ENCODE measurements around the gene FAM227B.
"Not testable (repeated sequence)": the region's sequence is repeated elsewhere in the genome, so short reads cannot be mapped to it uniquely, and the experiment has no call there.

FAM227B gene

DNA sequence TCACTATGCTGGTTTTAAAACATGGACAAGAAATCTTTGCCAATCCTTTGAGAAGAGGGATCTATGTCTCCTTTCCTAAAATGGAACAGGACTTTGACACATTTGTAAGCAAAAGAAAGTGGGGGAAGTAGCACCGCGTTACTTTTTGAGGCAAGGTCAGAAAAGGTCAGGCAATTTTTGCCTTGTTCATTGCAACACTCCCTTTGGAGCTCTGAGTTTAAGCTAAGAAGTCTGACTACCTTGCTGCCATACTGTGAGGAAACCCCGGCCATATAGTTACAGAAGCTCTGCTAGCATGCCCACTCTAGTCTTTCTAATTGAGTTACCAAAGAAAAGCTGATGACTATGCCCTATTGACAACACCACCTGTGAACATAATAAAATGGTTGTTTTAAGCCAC is 1.4 kb downstream of the FAM227B start:
- in situ Hi-C loops (cut with HindIII; ENCODE audit: low sequenced_read_pairs) = no loop called here

DNA sequence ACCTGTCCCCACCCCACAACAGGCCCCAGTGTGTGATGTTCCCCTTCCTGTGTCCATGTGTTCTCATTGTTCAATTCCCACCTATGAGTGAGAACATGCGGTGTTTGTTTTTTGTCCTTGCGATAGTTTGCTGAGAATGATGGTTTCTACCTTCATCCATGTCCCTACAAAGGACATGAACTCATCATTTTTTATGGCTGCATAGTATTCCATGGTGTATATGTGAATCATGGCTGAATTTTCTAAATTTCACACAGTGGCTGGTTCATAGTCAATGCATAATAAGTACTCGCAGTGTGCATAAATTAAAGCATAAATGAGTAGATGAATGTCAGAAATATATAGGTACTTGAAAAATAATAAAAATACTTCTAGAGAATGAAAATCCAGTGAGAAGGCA is 8.4 kb downstream of the FAM227B start:
- in situ Hi-C loops (cut with HindIII; ENCODE audit: low sequenced_read_pairs) = not testable (repeated sequence)

DNA sequence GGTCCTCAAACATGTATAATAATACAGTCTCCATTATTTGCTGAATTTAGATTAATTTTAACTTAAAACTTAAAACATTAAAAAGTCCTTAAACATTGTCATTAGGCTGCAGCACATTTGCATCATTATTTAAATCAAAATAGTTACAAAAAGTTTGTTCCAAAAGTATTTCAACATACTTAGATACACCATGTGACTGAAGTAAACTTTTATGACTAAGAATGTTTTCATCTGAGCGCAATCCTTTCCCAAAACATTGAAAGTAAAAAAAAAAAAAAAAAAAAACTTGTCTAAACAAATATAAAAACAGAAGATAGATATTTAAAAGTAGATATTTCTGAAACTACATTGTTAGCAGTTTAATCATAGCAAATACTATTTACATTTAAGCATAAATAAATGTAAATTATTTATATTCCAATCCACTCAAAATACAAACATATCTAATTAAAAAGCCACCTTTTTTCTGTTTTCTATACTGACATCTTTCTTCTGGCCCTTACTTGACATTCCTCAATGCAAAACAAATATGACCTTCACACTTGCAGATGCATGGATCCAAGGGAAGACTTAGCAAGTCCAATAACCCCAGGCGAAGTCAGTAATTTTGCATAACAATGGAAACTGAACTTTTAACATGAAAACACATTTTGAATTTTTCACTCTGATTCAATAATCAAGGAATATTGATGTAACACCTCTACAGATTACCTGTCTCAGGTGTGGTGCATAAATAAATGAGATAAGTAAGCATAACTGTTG is 10.3 kb downstream of the FAM227B start:
- in situ Hi-C loops (cut with HindIII; ENCODE audit: low sequenced_read_pairs) = no loop called here

DNA sequence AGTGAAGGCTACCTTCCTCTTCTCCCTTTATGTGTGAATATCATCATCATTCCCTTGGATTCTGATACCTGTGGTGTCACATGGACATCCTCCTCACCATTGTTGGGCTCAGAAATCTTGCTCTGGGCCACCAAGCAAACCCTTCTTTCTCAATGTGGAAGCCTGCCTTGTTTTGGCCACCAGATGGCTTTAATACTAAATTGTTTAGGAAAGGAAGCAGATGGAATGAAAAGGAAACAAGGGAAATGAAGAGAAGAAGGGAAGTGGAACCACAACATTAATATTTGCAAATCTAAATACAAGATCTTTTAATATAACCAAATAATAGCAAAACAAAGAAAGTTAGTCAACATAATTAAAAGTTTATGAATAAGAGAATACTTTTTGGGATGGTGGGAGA is 14.0 kb downstream of the FAM227B start:
- in situ Hi-C loops (cut with HindIII; ENCODE audit: low sequenced_read_pairs) = no loop called here

DNA sequence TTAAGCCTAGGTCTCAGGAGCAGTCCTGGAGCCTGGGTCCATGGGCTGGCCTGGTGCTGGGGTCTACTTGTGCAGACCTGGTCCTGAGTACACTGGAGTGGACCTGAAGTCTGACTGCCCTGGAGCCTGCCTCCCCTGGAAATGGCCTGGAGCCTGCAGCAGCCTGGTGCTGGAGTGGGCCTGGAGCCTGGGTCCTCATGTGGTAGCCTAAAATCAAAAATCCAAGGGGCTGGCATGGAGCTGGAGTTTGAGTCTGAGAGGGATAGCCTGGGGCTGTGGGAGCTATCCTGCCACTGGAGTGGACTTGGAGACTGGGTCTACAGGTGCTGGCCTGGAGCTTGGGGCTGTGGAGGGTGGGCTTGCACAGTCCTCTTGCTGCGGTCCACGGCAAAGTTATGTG is 15.0 kb downstream of the FAM227B start:
- in situ Hi-C loops (cut with HindIII; ENCODE audit: low sequenced_read_pairs) = no loop called here

DNA sequence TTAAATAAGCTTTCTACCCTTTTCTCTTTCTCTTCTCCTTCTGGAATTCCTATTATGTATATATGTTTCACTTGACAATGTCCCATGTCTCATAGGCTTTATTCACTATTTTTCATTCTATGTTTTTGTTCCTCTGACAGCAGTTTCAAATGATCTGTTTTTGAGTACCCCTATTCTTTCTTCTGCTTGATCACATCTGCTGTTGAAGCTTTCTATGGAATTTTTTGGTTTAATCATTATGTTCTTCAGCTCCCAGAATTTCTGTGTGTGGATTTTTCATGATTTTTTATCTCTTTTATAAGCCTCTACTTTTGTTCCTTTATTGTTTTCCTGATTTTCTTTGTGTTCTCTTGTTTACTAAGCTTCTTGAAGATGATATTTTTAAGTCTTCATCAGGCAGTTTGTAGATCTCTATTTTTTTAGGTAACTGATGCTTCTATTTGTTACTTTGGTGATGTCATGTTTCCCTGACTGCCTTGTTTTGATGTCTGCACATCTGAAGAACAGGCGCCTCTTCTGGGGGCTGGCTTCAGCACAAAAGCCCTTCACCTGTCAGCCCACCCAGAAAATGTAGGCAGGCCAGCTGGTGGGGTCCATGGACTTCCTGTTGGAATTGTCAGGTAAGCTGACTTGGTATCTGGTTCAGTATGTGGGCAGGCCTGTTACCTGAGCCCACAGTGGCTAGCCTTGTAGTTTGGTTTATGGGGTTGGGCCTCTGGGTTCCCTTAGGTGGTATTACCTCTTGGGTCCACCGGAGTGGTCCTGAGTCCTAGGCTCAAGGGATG is 15.8 kb downstream of the FAM227B start:
- in situ Hi-C loops (cut with HindIII; ENCODE audit: low sequenced_read_pairs) = no loop called here

DNA sequence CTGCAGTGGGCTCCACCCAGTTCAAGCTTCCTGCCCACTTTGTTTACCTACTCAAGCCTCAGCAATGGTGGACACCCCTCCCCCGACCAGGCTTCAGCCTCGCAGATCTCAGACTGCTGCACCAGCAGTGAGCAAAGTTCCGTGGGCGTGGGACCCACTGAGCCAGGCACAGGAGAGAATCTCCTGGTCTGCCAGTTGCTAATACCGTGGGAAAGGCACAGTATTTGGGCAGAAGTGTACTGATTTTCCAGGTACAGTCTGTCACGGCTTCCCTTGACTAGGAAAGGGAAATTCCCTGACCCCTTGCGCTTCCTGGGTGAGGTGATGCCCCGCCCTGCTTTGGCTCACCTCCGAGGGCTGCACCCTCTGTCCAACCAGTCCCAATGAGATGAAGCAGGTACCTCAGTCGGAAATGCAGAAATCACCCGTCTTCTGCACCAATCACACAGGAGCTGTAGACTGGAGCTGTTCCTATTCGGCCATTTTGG is 27.7 kb downstream of the FAM227B start:
- in situ Hi-C loops (cut with HindIII; ENCODE audit: low sequenced_read_pairs) = not testable (repeated sequence)

DNA sequence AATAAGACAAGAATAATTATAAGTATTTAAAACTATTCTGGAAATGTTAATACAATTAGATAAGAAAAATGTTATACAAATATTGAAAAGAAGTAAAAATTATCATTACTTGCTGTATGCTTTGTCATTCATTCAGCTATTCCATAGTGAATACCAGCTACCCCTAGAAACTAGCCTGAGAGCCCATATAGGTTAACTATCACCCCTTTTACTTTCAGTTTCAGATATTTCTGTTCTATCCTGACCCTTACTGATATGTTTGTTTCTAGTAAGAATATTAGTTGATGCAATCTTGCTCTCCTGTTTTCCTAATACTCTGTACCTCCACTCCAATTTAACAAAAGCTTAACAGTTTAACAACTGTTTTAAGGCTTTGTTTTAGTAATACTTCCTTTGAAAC is 31.6 kb downstream of the FAM227B start:
- in situ Hi-C loops (cut with HindIII; ENCODE audit: low sequenced_read_pairs) = no loop called here

DNA sequence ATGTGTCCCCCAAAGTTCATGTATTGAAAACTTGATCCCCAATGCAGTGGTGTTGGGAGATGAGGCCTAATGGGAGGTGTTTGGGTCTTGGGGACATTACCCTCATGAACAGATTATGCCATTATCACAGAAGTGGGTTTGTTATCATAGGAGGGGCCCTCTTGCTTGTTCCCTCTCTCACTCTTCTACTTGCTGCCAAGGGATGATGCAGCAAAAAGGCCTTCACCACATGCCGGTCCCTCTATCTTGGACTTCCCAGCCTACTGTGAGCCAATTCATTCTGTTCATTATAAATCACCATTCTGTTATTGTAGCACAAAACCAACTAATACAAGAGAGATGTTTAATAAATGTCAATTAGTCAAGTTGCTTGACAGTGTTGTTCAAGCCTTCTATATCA is 47.2 kb downstream of the FAM227B start:
- in situ Hi-C loops (cut with HindIII; ENCODE audit: low sequenced_read_pairs) = no loop called here

DNA sequence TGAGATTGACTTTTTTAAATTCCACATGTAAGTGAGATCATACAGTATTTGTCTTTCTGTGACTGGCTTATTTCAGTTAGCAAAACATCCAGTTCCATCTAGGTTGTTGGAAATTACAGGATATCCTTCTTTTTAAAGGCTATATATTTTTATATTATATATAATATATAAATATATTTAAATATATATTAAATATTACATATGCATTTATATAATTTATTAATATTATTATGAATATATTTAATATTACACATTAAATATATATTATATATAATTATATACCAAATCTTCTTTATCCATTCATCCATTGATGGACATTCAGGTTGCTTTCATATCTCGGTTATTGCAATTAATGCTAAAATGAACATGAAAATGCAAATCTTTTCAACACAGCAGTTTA is 49.9 kb downstream of the FAM227B start:
- in situ Hi-C loops (cut with HindIII; ENCODE audit: low sequenced_read_pairs) = no loop called here

DNA sequence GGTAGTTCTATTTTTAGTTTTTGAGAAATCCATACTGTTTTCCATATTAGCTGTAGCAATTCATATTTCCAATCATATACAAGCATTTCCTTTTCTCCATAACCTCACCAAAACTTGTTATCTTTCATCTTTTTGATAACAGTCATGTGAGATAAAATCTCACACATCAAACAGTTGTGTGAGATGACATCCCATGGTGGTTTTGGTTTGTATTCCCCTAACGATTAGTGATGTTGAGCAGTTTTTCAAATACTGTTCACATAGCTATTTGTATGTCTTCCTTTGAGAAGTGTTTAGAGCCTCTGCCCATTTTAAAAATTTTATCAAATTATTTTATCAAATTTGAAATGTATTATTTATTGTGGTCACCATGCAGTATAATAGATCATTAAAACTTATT is 50.4 kb downstream of the FAM227B start:
- in situ Hi-C loops (cut with HindIII; ENCODE audit: low sequenced_read_pairs) = no loop called here

DNA sequence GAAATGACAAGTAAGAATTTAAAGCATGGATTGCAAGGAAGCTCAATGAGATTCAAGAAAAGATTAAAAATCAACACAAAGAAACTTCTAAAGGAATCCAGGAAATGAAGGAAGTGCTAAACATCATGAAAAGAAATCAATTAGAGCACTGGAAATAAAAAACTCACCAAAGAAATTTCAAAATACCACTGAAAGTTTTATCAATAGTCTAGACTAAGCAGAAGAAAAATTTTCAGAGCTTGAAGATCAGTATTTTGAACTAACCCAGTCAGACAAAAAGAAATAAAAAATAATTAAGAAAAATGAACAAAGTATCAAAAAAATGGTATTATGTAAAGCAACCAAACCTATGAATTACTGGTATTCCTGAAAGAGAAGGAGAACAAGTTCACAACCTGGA is 60.6 kb downstream of the FAM227B start:
- in situ Hi-C loops (cut with HindIII; ENCODE audit: low sequenced_read_pairs) = no loop called here

DNA sequence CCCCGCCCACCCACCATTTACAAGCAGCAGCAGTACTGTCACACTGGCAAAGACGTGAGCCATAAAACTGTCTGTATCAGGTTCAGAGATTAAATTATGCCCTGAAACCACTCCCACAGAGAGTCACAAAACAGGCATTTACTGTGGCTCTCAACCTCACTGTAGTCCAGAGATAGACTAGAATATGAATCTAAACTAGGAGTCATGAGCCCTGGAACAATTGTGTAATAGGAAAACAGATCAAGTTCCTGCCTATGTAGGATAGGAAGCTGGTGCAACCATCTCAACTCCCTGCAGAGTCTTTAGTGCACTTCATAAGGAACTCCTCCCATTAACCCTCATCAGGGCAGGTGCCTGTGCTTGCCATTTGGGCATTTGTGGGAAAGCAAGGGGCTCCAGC is 61.7 kb downstream of the FAM227B start:
- in situ Hi-C loops (cut with HindIII; ENCODE audit: low sequenced_read_pairs) = no loop called here

DNA sequence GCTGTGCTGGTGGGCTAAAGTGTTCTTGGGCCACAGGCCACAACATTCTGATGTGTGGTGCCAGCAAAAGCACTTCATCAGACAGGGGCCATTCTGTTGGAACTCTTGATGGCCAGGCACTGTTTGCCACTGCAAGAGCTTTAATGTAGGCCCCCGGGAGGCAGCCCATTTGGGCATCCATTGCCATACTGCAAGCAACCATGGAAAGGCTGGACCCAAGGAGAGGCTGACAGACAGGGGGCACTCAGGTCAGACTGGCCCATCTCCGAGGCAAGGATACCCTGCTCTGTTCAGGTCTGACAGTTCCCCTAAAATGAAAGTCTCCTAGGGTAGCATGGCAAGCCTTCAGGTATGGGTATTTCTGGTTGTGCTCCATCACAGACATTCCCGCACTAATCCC is 64.2 kb downstream of the FAM227B start:
- in situ Hi-C loops (cut with HindIII; ENCODE audit: low sequenced_read_pairs) = no loop called here

DNA sequence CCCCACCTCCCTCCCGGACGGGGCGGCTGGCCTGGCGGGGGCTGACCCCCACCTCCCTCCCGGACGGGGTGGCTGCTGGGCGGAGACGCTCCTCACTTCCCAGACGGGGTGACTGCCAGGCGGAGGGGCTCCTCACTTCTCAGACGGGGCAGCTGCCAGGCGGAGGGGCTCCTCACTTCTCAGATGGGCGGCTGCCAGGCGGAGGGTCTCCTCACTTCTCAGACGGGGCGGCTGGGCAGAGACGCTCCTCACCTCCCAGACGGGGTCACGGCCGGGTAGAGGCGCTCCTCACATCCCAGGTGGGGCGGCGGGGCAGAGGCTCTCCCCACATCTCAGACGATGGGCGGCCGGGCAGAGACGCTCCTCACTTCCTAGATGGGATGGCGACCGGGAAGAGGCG is 70.3 kb downstream of the FAM227B start:
- in situ Hi-C loops (cut with HindIII; ENCODE audit: low sequenced_read_pairs) = not testable (repeated sequence)

DNA sequence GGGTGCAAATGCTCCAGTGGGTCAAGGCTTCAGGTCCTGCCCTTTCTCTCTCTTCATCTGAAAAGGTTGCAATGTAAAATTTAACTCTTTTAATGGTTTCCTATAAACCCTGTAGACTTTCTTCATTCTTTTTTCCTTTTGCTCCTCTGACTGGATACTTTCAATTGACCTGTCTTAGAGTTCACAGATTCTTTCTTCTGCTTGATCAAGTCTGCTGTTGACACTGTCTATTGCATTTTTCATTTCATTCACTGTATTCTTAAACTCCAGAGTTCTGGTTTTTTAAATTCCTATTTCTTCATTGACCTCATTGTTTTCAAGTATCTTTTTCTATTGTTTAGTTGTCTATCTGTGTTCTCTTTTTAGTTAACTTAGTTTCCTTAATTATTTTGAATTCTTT is 82.1 kb downstream of the FAM227B start:
- in situ Hi-C loops (cut with HindIII; ENCODE audit: low sequenced_read_pairs) = no loop called here

DNA sequence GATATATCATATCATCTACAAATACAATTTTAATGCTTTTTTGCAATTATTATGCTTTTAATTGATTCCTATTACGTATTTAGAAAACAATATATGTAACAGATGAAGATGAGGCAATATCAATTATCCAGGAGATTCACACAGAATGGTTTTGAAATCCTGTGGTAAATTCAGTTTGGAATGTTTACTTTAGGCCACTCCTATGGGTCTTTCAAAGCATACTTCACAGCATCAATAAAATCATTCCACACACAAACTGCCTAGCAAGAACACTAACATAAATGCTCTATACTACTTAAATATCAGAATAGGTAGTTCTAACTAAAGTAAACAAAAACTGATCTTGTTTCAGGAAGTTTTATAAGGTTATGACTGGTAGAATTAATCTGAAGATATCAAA is 90.5 kb downstream of the FAM227B start:
- in situ Hi-C loops (cut with HindIII; ENCODE audit: low sequenced_read_pairs) = no loop called here

DNA sequence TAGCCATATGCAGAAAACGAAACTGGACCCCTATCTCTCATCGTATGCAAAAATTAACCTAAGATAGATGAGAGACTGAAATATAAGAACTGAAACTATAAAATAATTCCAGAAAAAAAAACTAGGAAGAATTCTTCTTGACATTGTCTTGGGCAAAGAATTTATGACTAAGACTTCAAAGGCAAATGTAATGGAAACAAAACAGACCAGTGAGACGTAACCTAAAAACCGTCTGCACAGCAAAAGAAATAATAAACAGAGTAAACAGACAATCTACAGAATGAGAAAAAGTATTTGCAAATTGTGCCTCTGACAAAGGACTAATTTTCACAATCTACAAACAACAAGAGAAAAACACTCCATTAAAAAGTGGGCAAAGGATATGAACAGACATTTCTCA is 92.3 kb downstream of the FAM227B start:
- in situ Hi-C loops (cut with HindIII; ENCODE audit: low sequenced_read_pairs) = no loop called here

DNA sequence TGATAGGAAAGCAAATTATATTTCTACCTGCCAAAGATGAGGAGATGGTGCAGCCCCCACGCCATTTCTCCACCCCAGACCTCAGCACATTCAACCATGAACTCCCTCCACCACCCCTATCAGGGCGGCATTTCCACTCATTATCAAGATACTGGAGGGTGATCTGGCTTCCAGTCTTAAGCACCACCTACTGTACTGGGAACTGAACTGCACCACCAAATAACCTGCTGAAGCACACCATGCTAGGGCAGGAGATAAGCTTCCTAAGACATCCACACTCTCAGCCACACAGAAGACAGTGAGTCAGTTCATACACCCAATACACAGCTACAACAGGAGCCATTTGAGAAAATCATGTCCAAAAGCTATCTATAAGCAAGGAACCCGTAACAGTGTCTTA is 98.8 kb downstream of the FAM227B start:
- in situ Hi-C loops (cut with HindIII; ENCODE audit: low sequenced_read_pairs) = no loop called here

DNA sequence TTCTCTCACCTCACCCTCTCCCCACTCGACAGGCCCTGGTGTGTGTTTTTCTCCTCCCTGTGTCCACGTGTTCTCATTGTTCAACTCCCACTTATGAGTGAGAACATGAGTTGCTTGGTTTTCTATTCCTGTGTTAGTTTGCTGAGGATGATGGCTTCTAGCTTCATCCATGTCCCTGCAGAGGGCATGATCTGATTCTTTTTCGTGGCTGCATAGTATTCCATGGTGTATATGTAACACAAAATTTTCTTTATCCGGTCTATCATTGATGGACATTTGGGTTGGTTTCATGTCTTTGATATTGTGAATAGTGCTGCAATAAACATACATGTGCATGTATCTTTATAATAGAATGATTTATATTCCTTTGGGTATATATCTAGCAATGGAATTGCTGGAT is 107.9 kb downstream of the FAM227B start:
- in situ Hi-C loops (cut with HindIII; ENCODE audit: low sequenced_read_pairs) = not testable (repeated sequence)

DNA sequence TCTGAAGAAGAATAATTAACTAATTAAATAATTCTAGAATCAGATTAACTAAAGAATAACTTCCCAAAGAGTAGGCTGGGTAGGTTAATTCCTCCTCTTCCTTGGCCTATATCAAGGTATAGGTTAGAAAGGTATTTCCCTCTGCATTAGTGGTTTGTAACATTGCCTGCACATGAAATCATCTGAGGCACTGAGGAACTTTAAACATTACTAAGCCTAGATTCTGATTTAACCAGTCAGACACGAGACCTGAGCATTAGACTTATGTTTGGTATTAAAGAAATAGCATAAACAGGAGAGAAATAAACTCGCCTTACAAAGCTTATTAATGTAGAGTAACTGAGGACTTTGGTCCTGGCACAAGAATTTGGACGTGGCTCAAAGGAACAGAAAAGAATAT is 113.4 kb downstream of the FAM227B start:
- in situ Hi-C loops (cut with HindIII; ENCODE audit: low sequenced_read_pairs) = no loop called here

DNA sequence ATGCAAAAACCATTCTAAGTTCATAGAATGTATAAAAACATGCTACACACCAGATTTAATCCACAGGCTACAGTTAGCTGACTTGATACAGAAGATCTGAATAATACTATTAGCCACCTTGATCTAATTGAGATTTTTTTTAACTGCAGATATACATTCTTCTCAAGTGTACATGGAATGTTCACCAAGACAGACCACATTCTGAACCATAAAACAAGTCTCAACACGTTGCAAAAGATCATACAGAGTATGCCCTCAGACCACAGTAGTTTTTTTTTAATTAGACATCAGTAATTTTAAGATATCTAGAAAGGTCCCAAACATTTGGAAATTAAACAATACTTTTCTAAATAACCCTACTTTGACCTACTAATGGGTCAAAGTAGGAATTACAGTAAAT is 114.3 kb downstream of the FAM227B start:
- in situ Hi-C loops (cut with HindIII; ENCODE audit: low sequenced_read_pairs) = no loop called here

Data from DLD1 (cell line).